C4-2B (cell line): Measurements from ENCODE around the gene RABGGTA.

Experiments
- H3K27ac ChIP-seq: fragments of 450-650 bp; 2 replicates; pipeline ENCODE4 v1.5.1; 2017
- ZFX ChIP-seq: fragments of 450-650 bp; IDR thresholded peaks from 2 replicates; pipeline ENCODE4 v1.6.1; 2017
- TF ChIP-seq, protein P1 (sequence below): fragments of 450-650 bp; conservative IDR thresholded peaks from 2 replicates; pipeline ENCODE4 v1.5.1; 2017; ENCODE audit warnings: mild to moderate bottlenecking

Gene RABGGTA

DNA sequence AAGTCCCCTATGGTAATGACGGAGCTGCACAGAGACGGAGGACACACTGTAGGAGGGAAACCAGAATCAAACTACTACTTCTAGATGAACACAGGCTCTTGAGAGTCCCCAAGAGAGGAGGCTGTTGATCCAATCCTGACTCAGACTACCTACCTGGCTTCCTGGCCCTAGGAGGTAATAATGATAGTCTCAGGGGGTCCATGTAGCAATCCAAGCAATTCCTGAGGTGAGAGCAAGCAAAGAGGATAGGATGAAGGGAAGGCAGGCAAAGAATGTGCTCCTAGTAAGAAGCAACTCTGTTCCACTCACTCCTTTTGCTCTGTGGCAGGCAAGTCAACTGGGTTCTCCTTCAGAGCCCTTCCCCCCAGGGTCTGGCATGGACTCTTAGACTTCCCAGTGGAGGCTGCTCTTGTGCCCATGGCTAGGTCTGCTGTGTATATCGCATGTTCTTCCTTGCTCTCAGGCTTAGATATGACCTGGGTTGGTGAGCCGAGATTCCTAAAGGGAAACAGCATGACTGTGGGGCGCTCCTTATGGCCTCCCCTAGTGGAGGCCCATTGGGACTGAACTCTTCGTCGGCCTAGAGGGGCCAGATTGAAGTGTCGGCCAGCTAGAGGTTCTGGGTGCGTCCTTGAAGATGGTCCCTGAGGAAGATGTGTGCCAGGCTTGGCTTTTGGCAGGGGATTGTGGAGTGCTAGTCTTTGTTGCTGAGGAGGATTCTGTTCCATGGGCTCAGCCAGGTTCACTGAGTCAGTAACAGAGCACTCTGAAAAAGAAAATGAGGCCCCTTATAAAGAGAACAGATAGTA, 31.1 kb downstream of the RABGGTA start:
- H3K27ac ChIP-seq: no peak overlapping the region
- TF ChIP-seq ZFX: no peak
- TF ChIP-seq, protein P1, sequence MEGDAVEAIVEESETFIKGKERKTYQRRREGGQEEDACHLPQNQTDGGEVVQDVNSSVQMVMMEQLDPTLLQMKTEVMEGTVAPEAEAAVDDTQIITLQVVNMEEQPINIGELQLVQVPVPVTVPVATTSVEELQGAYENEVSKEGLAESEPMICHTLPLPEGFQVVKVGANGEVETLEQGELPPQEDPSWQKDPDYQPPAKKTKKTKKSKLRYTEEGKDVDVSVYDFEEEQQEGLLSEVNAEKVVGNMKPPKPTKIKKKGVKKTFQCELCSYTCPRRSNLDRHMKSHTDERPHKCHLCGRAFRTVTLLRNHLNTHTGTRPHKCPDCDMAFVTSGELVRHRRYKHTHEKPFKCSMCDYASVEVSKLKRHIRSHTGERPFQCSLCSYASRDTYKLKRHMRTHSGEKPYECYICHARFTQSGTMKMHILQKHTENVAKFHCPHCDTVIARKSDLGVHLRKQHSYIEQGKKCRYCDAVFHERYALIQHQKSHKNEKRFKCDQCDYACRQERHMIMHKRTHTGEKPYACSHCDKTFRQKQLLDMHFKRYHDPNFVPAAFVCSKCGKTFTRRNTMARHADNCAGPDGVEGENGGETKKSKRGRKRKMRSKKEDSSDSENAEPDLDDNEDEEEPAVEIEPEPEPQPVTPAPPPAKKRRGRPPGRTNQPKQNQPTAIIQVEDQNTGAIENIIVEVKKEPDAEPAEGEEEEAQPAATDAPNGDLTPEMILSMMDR: no peak

DNA sequence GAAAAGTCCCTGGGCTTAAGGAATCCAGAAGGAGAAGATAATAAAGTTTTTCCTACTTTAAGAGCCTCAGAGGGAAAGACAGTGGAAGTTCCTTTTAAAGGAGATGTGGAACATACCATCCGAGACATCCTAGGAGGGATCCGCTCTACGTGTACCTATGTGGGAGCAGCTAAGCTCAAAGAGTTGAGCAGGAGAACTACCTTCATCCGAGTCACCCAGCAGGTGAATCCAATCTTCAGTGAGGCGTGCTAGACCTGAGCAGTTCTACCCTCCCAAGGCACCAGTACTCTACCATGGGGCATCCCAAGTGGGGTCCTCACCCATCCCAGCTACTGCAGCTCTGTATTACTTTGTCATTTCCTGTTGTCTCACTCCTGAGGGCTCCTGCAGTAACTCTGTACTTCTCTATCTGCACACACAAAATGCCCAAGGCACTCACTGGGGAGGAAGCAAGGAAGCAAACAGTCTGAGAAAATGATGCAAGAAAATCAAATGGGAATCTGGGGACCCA, 32.8 kb downstream of the RABGGTA start:
- no peak for TF ChIP-seq ZFX
- TF ChIP-seq, protein P1: no peak
- H3K27ac ChIP-seq: no peak overlapping the region

DNA sequence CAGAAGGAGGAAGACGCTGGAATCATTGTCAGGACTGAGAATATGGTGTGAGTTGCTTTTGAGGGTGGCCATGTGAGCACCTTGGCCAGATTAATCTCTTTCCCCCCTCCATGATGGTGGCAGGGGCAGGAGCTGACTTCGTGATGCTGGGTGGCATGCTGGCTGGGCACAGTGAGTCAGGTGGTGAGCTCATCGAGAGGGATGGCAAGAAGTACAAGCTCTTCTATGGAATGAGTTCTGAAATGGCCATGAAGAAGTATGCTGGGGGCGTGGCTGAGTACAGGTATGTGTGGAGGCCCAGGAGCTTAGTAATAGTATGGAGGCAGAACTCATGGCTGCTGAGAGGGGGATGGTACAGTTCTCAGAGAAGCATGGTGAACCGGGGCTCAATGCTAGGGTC, 33.3 kb downstream of the RABGGTA start:
- H3K27ac ChIP-seq: no peak overlapping the region
- TF ChIP-seq, protein P1: no peak
- TF ChIP-seq ZFX: no peak

DNA sequence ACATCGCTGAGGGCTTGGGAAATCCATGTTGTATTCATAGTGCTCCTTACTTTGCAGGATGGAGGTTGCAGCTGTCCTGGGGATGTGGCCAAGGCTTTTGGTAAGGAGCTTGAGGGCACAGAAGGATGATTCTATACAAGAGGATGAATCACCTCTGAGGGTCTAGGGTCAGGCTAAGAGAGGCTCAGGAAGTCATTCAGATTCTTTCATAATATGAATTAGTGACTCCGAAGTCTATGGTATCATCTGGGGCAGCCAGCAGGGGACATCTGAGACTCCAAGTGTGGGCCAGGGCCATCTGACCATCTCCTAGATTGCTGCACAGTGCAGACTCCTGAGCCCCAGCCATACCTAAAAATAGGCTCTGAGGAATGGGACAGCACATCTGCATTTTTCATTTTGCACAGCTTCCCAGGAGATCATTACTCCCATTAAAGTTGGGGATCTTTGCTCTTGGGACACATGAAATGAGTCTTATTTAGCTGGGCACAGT, 33.9 kb downstream of the RABGGTA start:
- H3K27ac ChIP-seq: no peak overlapping the region
- no peak for TF ChIP-seq ZFX
- TF ChIP-seq, protein P1: no peak

DNA sequence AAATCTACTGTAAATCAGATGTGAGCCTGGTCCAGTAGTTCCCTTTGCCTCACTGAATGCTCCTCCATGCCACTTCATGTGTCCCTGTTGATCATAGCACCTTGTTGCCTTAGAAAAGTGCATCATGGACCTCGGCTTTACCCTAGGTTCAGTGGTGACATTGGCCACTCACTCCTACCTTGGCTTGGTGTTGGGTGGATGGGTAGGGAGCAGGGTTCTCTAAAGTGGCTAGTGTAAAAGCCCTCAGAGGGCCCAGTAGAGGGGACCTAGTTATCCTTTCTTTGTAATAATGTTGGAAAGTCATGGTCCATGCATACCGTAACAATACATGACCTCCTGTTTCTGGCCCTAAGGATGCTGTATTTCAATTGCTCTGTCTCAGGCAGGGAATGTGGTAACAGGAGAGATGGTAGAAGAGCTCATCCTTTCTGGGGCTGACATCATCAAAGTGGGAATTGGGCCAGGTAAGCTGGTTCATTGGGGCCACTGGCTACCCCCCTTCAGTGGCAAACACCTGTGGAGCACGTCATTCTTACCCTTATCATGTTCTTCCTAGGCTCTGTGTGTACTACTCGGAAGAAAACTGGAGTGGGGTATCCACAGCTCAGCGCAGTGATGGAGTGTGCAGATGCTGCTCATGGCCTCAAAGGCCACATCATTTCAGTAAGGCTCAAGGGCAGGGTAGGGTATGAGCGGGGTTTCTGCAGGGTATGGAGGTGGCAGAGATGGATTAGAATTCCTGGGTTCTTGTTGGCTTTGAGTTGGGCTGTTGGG, 34.5 kb downstream of the RABGGTA start:
- TF ChIP-seq, protein P1: no peak
- TF ChIP-seq ZFX: no peak
- H3K27ac ChIP-seq: no peak overlapping the region

DNA sequence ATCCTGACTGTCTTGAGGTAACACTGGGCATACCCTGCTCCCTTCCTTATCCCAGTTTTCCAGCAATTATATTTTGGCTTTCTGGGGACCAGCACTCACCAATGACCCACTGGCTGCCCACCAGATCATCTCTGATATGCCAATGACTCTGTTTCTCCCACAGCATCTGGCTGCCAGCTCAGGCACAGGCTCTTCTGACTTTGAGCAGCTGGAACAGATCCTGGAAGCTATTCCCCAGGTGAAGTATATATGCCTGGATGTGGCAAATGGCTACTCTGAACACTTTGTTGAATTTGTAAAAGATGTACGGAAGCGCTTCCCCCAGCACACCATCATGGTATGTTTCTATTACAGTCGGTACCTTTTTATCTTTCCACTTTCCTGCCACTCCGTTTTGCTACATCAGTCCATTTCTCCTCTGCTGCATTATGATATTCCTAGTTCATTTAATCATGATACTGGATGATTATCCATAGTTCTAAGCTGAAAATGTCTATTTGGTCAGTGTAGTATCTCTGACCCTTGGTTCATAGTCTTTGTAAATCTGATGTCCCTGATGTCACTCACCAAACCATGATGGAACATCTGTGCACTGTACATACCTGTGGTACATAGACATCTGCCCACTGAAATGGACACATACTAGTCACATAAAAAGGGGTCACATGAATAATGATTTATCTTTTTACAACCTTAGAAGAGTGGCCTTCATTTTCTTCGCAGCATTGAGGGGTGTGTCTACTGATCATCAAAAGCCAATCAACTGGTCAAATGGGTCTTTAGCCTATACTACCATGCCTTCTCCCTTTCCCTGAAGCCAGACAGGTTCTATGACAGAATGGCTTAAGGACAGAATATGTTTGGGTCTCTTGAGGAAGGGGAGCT, 35.4 kb downstream of the RABGGTA start:
- no peak overlapping the region for H3K27ac ChIP-seq
- TF ChIP-seq ZFX: no peak
- TF ChIP-seq, protein P1: no peak
